Mesodermal cell (in vitro differentiated cells): ENCODE data around the gene IST1.

Source experiments
- H3K27ac ChIP-seq: 2 replicates; pipeline ENCODE4 v1.7.0; 2013; ENCODE audit warnings: mild to moderate bottlenecking, low read depth, low read length, moderate library complexity; ENCODE audit not compliant: severe bottlenecking
- H3K36me3 ChIP-seq: 2 replicates; pipeline ENCODE4 v1.7.1; 2013; ENCODE audit warnings: mild to moderate bottlenecking, low read length, moderate library complexity; ENCODE audit not compliant: control insufficient read depth, insufficient read depth
- H3K4me1 ChIP-seq: one replicate; pipeline ENCODE4 v1.7.1; 2013; ENCODE audit warnings: mild to moderate bottlenecking, low read length; ENCODE audit not compliant: insufficient read depth, control insufficient read depth, poor library complexity, severe bottlenecking
- H3K4me3 ChIP-seq: 2 replicates; pipeline ENCODE4 v1.7.0; 2013; ENCODE audit warnings: low read length, control low read depth, mild to moderate bottlenecking; ENCODE audit not compliant: insufficient read depth, poor library complexity, severe bottlenecking; ENCODE audit errors: extremely low read depth
- H3K9me3 ChIP-seq: 2 replicates; pipeline ENCODE4 v1.7.1; 2013; ENCODE audit warnings: mild to moderate bottlenecking, low read length, moderate library complexity; ENCODE audit not compliant: control insufficient read depth
- WGBS, 2 experiments: methylation state at CpG; one replicate each; pipeline ENCODE4 v1.1.5; 2013; ENCODE audit warnings: missing lambda C conversion rate in 2 of 2; ENCODE audit not compliant: insufficient coverage in 2 of 2; 5-methylcytosine and 5-hydroxymethylcytosine counted together

IST1 gene

GRCh38 chr16:71961066-71962039, 66.0 kb downstream of the IST1 start:
- H3K27ac ChIP-seq: no peak overlapping the region
- no peaks in the 10 kb centered on the region for H3K4me1 ChIP-seq
- no peaks in the 10 kb centered on the region for H3K9me3 ChIP-seq
- no peaks in the 10 kb centered on the region for H3K36me3 ChIP-seq
- no peak overlapping the region for H3K4me3 ChIP-seq
- WGBS, 2 experiments: 57 to 58% methylated on average over 10 of the region's 14 CpGs

DNA sequence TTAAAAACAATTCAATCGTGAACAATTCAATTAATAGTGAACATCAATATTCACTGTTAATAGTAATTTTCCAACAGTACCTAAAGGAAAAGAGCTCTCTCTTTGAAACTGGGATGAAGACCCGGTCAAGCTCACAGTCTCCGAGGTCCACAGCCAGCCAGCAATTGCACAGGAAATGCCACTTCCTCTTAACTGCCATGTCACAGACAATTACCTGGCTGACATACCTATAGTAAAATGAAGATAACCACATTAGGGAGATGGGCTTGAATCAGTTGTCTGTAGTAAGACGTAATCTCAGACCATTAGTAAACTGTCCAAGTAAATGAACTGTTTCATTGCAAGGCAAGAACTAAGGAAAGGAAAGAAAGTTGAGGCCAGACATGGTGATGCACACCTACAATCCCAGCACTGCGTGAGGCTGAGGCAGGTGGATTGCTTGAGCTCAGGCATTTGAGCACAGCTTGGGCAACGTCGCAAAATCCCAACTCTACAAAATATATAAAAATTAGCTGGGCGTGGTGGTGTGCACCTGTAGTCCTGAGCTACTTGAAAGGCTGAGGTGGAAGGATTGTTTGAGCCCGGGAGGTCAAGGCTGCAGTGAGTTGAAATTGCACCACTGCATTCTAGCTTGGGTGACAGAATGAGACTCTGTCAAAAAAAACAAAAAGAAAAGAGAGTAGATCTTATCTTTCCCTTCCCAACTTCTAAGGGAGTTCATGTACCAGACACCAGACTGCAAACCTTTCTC, 68.0 kb downstream of the IST1 start:
- H3K36me3 ChIP-seq: no peaks in the 10 kb centered on the region
- 96 to 97% methylated on average over 3 to 7 of the region's 9 CpGs for WGBS, 2 experiments
- H3K4me3 ChIP-seq: no peak overlapping the region
- no peaks in the 10 kb centered on the region for H3K4me1 ChIP-seq
- H3K27ac ChIP-seq: no peak overlapping the region
- no peaks in the 10 kb centered on the region for H3K9me3 ChIP-seq

- Histone ChIP-seq H3K4me3 (no peak overlapping the region), H3K9me3 (no peaks in the 10 kb centered on the region), H3K27ac (no peak overlapping the region), H3K4me1 (no peaks in the 10 kb centered on the region), H3K36me3 (no peaks in the 10 kb centered on the region)
- 80 to 83% methylated on average over 1 of the region's 4 CpGs for WGBS, 2 experiments
These were observed 69.9 kb downstream of the IST1 start for GRCh38 chr16:71965223-71965622.

- Histone ChIP-seq H3K36me3 (no peaks in the 10 kb centered on the region), H3K4me3 (no peak overlapping the region), H3K4me1 (no peaks in the 10 kb centered on the region), H3K27ac (no peak overlapping the region), H3K9me3 (no peaks in the 10 kb centered on the region)
- 79 to 100% methylated on average over 1 to 2 of the region's 4 CpGs for WGBS, 2 experiments
These were observed 71.6 kb downstream of the IST1 start for GRCh38 chr16:71966932-71967331.

- H3K9me3 ChIP-seq: no peaks in the 10 kb centered on the region
- no peaks in the 10 kb centered on the region for H3K4me1 ChIP-seq
- no peak overlapping the region for H3K27ac ChIP-seq
- no peaks in the 10 kb centered on the region for H3K36me3 ChIP-seq
- 89 to 100% methylated on average over 1 of the region's 2 CpGs for WGBS, 2 experiments
- no peak overlapping the region for H3K4me3 ChIP-seq
These were observed 74.0 kb downstream of the IST1 start for GRCh38 chr16:71969353-71969752.

DNA sequence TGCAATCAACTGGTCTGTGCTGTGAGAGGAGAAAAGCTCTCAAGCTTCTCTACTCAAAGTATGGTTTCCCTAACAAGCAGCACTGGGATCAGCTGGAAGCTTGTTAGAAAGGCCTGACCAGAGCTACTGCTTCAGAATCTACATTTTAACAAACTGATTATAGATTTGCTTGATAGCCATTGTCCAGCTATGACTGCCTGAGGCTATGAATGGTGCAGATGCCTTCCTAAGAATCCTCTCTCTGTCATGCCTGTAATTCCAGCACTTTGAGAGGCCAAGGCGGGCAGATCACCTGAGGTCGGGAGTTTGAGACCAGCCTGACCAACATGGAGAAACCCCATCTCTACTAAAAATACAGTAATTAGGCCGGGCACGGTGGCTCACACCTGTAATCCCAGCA, 76.2 kb downstream of the IST1 start:
- H3K36me3 ChIP-seq: no peaks in the 10 kb centered on the region
- H3K9me3 ChIP-seq: no peaks in the 10 kb centered on the region
- H3K4me1 ChIP-seq: no peaks in the 10 kb centered on the region
- H3K27ac ChIP-seq: no peak overlapping the region
- WGBS, 2 experiments: 90 to 94% methylated on average over 2 of the region's 4 CpGs
- H3K4me3 ChIP-seq: no peak overlapping the region

- Histone ChIP-seq H3K9me3 (no peaks in the 10 kb centered on the region), H3K27ac (no peak overlapping the region), H3K36me3 (no peaks in the 10 kb centered on the region), H3K4me3 (no peak overlapping the region), H3K4me1 (no peaks in the 10 kb centered on the region)
- 88 to 92% methylated on average over 2 to 3 of the region's 3 CpGs for WGBS, 2 experiments
These were observed 77.0 kb downstream of the IST1 start for GRCh38 chr16:71972356-71972755.

DNA sequence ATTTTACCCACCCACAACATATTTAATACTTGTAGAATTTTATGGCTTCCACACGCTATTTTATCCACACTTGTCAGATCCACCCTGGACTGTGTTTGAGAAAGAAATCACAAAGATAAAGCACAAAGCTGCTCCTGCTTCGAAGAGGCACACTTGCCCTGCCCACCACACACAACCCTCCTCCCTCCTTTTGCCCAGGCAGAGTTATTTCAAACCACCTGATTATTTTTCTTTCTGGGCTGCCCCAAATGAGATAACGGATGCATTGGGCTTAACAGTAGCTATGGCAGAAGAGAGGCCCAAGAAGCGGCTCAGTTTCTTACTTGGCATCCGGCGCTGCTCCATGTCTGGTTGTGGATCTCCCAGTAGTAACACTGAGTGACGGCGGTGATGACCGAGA, 77.7 kb downstream of the IST1 start:
- Histone ChIP-seq H3K36me3 (no peaks in the 10 kb centered on the region), H3K9me3 (no peaks in the 10 kb centered on the region), H3K4me1 (no peaks in the 10 kb centered on the region), H3K4me3 (no peak overlapping the region), H3K27ac (no peak overlapping the region)
- WGBS, 2 experiments: 86 to 93% methylated on average over 9 of the region's 9 CpGs

DNA sequence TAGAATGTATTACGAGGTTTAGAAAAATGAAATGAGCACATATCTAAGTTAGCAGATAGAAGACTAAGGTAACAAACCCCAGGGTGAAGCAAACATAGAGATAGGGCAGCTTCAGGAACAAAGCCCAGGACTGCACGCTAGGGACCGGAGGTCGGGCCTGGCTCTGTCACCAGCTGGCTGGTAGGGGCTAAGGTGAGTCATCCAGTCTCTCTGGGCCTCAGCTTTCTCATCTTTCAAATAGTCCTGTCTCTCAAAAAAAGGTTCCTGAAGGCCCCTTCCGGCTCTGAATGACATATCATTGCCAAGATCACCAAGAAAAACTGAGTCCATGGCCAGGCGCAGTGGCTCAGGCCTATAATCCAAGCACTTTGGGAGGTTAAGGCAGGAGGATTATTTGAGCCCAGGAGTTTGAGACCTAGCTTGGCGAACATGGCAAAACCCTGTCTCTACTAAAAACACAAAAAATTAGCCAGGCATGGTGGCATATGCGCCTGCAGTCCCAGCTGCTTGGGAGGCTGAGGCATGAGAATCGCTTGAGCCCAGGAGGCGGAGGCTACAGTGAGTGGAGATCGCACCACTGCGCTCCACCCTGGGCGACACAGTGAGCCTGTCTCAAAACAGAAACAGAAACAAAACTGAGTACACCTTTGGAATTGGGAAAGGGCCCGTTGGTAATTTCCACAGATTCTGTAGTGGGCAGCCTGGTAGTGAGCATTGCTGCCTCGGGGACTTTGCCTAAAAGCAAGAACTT, 78.9 kb downstream of the IST1 start:
- no peak overlapping the region for H3K27ac ChIP-seq
- H3K4me1 ChIP-seq: no peaks in the 10 kb centered on the region
- no peak overlapping the region for H3K4me3 ChIP-seq
- H3K36me3 ChIP-seq: no peaks in the 10 kb centered on the region
- WGBS, 2 experiments: 85 to 88% methylated on average over 13 of the region's 15 CpGs
- H3K9me3 ChIP-seq: no peaks in the 10 kb centered on the region
